Measurements from ENCODE around the gene BPIFB1. TPM values are rescaled to one million over a fixed set of nuclear protein-coding genes. Genes with fewer than 3 reads are reported as not detected.

BPIFB1 gene
- total and polyA plus RNA-seq, 2 donors from 2014 or later, result not detected

- TF ChIP-seq CTCF (IDR thresholded peaks at IDR 0.05; ENCODE audit: borderline replicate concordance, extremely low read depth, insufficient read depth), result no peak
- H3K27me3 ChIP-seq (ENCODE audit: control insufficient read depth, insufficient read depth, low read length), result no peaks in the 10 kb centered on the region
- intact Hi-C loops (cut with DNase I), result no loop called here
- FAIRE-seq (no peak), DNase-seq (no peak)
- H3K9me3 ChIP-seq (ENCODE audit: control insufficient read depth in 2 of 3, insufficient read depth in 1 of 3, low read length in 3 of 3), result no peaks in the 10 kb centered on the region
- no peak overlapping the region for H3K4me3 ChIP-seq (ENCODE audit: low read length in 3 of 3)
- no peaks in the 10 kb centered on the region for H3K36me3 ChIP-seq (ENCODE audit: control insufficient read depth in 2 of 3, insufficient read depth in 3 of 3, low read length in 3 of 3)
- no peak overlapping the region for H3K27ac ChIP-seq (ENCODE audit: low read depth in 2 of 2, low read length in 2 of 2)
- peaks cover 0 to 2% (median 0%) of the 10 kb centered on the region in 3 donors for H3K4me1 ChIP-seq (ENCODE audit: control insufficient read depth in 2 of 3, insufficient read depth in 2 of 3, low read depth in 1 of 3, low read length in 3 of 3)
- H3K9ac ChIP-seq (ENCODE audit: low read length in 3 of 3), result no peak overlapping the region
Measured at GRCh38 chr20:33239979-33240736, 42.9 kb upstream of the BPIFB1 start.

- intact Hi-C loops (cut with DNase I), result no loop called here
- TF ChIP-seq CTCF (IDR thresholded peaks at IDR 0.05; ENCODE audit: borderline replicate concordance, extremely low read depth, insufficient read depth), result no peak
- DNase-seq, result no peak
- no peak overlapping the region for H3K4me3 ChIP-seq (ENCODE audit: low read length in 3 of 3)
- no peak for FAIRE-seq
- peaks cover 0 to 2% (median under 1%) of the 10 kb centered on the region in 3 donors for H3K4me1 ChIP-seq (ENCODE audit: control insufficient read depth in 2 of 3, insufficient read depth in 2 of 3, low read depth in 1 of 3, low read length in 3 of 3)
- no peaks in the 10 kb centered on the region for H3K27me3 ChIP-seq (ENCODE audit: control insufficient read depth, insufficient read depth, low read length)
- no peak overlapping the region for H3K27ac ChIP-seq (ENCODE audit: low read depth in 2 of 2, low read length in 2 of 2)
- no peak overlapping the region for H3K9ac ChIP-seq (ENCODE audit: low read length in 3 of 3)
- H3K9me3 ChIP-seq (ENCODE audit: control insufficient read depth in 2 of 3, insufficient read depth in 1 of 3, low read length in 3 of 3), result no peaks in the 10 kb centered on the region
- no peaks in the 10 kb centered on the region for H3K36me3 ChIP-seq (ENCODE audit: control insufficient read depth in 2 of 3, insufficient read depth in 3 of 3, low read length in 3 of 3)
Measured at GRCh38 chr20:33240923-33241322, 42.1 kb upstream of the BPIFB1 start.

GRCh38 chr20:33242319-33243100 lies 40.5 kb upstream of the BPIFB1 start:
- no peak for TF ChIP-seq CTCF (IDR thresholded peaks at IDR 0.05; ENCODE audit: borderline replicate concordance, extremely low read depth, insufficient read depth)
- H3K27ac ChIP-seq (ENCODE audit: low read depth in 2 of 2, low read length in 2 of 2), result no peak overlapping the region
- no peaks in the 10 kb centered on the region for H3K9me3 ChIP-seq (ENCODE audit: control insufficient read depth in 2 of 3, insufficient read depth in 1 of 3, low read length in 3 of 3)
- FAIRE-seq (no peak), DNase-seq (no peak)
- H3K4me1 ChIP-seq (ENCODE audit: control insufficient read depth in 2 of 3, insufficient read depth in 2 of 3, low read depth in 1 of 3, low read length in 3 of 3), result peaks cover 0 to 8% (median 4%) of the 10 kb centered on the region in 3 donors
- H3K36me3 ChIP-seq (ENCODE audit: control insufficient read depth in 2 of 3, insufficient read depth in 3 of 3, low read length in 3 of 3), result no peaks in the 10 kb centered on the region
- intact Hi-C loops (cut with DNase I), result no loop called here
- H3K9ac ChIP-seq (ENCODE audit: low read length in 3 of 3), result no peak overlapping the region
- no peak overlapping the region for H3K4me3 ChIP-seq (ENCODE audit: low read length in 3 of 3)
- H3K27me3 ChIP-seq (ENCODE audit: control insufficient read depth, insufficient read depth, low read length), result no peaks in the 10 kb centered on the region
